ENCODE data around the gene CASZ1.

The CASZ1 gene

GRCh38 chr1:10723317-10723716 is 73.1 kb downstream of the CASZ1 start:
- DNase-seq, result no peak

DNA sequence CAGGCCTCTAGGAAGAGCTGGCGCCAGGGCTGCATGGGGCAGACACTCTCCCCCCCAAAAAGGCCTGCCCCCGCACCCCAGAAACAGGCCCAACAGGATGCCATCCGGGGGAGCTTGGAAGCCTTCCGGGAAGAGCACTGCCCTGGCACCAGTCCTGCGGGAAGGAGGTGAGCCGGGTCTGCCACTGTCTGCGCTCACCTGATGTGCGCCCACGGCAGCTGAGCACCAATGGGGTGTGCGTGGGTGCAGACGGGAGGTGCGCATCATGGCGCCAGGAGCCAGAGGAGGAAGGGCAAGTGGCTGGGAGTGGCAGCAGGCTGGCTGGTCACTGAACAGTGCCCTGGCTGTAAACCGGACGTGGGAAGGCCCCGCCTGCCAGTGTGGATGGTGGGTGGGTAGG is 73.6 kb downstream of the CASZ1 start:
- no peak for DNase-seq

DNA sequence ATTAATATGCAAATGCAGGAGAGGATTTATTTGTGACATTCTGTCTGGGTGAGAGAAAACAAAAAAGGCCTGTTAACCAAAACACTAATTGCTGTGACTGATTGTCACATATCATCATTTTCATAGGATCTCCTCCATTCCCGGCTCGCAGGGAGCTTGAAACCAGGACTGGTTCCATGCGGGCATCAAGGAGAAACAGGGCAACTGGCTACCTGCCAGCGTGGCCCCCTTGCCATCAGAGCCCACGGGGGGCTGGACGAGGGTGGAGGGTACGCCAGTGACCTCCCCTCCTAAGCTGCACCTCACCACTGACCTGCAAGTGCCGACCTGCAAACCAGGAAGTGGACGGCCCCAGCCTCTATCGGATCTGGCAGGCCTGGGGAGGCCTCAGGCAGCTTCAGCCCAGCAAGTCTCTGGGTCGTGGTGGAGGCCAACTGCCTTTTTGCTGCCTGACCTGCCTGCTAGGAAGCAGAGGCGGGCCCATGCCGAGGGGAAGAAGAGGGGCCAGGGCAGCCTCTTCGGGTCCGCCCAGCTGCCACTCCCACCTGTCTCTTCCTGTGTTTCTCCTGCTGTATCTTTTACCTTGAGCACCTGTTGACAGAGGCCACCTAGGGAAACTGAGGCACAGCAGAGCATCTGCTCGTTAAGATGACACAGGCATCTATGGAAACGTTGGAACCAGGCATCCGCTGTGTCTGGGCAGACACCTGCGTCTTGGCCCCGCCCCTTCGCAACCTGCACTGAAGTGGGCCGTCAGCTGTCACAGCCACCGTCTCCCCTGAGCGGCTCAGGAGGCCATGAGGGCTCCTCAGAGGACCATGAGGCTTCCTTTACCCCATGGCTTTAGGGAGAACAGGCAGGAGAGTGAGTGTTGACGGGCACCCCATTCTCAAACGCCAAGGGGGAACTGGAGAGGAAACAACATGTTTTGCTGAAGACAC is 74.8 kb downstream of the CASZ1 start:
- DNase-seq, result no peak

GRCh38 chr1:10720635-10721034 is 75.8 kb downstream of the CASZ1 start:
- no peak for DNase-seq

DNA sequence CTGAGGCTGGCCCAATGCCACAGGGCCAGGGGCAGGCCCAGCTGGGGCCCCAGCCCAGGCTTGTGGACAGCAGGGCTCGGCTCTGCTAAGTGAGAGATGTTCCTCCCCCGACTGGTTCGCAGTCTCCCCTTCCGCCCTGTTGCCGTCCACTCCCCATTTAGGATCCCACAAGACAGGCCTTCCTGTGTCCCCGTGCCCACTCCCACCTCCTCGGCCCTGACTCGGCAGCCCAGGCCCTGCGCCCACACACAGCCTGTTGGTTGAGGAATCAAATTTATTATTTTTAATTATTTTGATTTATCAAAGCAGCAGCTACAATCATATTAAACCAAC is 78.4 kb downstream of the CASZ1 start:
- DNase-seq, result no peak

DNA sequence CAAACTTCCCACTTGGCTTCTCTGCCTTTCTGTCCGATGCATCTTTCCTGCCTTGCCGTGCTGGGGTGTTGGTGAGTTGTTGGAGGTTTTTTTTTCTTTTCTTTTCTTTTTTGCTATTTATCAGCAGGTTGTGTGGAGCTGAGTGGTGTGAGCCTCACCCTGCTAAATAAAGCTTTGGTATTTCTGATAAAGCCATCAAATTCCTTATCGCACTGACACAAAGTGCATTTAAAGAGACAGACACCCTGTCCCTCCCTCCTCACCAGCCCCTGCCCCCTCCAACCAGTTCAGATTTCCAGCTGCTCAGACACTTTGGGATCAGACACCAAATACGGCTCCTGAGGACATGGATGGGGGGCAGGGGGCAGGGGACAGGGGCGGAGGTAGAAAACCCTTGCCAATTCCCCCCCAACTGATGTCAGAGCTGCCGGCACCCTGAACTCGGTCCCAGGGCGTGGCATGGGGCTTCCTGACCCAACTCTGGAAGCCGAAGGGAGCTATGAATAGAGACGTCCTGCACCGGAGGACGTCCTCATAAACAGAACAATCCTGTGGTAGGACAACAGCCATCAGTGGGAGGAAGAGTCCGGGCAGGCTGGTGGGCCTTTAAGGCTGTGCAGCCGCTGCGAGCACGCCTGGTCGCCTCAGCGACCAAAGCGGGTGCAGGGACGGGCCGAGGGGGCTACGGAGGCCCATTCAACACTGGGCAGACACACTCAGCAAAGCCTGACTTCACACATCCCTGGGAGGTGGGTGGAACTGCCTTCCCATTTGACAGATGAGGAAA is 79.0 kb downstream of the CASZ1 start:
- no peak for DNase-seq

GRCh38 chr1:10716840-10717239 is 79.6 kb downstream of the CASZ1 start:
- DNase-seq, result no peak

DNA sequence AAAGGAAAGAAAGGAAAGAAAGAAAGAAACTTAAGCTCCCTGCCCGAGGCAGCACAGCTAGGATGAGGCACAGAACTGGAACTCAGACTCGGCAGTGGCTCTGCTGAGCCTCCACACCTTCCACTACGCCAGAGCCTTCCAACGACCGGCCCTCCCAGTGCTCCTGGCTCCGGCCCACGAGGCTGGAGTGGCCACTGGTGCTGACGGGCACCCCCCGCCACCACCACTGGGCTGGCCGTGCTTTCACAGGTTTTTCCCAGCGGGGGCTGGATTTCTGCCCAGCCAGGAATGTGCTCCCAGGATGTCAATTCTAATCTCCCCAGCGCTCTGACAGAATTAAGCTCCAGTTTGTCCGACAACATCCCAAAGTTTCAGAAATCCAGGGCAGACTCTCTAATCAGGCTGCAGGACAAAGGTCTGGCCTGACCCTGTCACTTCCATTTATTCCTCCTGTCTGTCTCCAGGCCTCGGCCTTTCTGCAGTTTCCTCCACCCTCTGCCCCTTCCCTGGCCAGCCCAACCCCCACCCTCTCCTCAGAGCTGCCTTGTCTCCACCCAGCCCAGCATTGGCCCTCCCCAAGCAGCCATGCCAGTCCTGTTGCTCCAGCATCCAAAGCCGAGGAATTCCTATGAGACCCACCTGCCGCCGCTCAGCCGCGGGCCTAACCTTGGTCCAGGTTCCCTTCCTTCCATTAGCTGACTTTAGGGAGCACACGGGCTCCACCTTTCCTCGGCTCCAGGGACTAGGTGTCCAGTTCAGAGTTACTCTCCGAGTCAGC is 81.9 kb downstream of the CASZ1 start:
- DNase-seq, result no peak

DNA sequence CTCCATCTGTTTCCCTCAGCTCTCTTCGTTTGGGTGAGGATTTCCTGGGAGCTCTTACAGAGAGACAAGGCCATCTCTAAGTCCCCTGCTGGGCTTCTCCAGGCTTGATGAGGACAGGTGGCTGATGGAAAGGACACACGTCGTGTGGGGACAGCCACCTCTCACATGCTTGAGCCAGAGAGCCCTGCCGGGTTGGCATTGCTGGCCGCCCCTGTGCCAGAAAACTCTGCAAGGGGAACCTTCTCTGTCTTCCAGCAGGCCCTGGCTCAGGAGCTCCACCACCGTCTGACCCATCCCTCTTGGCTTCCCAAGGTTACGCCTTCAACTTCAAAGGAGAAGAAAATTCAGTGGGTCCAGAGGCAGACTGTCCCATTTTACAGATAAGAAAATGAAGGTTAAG is 82.8 kb downstream of the CASZ1 start:
- DNase-seq, result no peak

- no peak for DNase-seq
These were observed 83.7 kb downstream of the CASZ1 start for GRCh38 chr1:10712568-10713362.

- DNase-seq, result no peak
These were observed 86.0 kb downstream of the CASZ1 start for GRCh38 chr1:10710489-10710888.

DNA sequence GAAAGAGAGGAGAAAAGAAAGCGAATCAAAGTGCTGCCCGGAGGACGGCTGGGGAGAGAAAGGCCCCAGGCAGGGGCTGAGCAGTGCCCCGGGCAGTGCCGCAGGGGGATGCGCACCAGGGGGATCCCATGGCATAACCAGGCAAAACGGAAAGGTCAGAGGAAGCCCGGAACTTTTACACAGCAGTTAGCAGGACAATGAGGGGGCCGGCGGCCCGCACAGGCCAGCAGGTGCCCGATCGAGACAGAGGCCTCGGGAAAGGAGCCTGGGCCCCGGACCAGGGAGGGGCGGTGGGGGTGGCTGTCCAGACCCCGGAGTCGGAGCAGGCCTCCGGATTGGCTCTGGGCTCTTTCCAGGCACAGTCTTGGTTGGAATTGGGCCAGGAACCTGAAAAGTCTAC is 86.8 kb downstream of the CASZ1 start:
- no peak for DNase-seq

- no peak for DNase-seq
These were observed 87.3 kb downstream of the CASZ1 start for GRCh38 chr1:10709165-10709564.

DNA sequence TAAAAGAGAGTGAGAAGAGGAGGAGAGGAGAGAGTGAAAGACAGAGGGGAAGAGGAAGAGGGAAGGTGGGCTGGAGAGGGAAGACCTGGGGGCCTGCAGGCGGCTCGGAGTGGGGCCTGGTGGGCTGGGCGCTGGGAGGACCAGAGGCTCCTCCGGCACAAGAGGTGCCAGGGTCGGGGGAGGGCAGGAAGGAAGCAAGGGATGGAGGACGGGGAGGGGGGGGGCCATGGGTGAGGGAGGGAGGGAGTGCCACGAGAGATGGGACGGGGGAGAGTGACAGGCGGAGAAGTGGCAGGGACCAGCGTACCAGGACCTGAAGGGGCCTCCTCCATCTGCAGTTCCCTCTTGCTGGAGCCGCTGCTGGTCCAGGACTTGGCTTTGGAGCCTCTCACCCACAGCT is 87.7 kb downstream of the CASZ1 start:
- no peak for DNase-seq

GRCh38 chr1:10707208-10707607 is 89.2 kb downstream of the CASZ1 start:
- no peak for DNase-seq

GRCh38 chr1:10706376-10706913 is 90.0 kb downstream of the CASZ1 start:
- DNase-seq, result no peak

- DNase-seq, result no peak
These were observed 90.5 kb downstream of the CASZ1 start for GRCh38 chr1:10705953-10706352.

GRCh38 chr1:10704368-10704882 is 92.0 kb downstream of the CASZ1 start:
- no peak for DNase-seq

DNA sequence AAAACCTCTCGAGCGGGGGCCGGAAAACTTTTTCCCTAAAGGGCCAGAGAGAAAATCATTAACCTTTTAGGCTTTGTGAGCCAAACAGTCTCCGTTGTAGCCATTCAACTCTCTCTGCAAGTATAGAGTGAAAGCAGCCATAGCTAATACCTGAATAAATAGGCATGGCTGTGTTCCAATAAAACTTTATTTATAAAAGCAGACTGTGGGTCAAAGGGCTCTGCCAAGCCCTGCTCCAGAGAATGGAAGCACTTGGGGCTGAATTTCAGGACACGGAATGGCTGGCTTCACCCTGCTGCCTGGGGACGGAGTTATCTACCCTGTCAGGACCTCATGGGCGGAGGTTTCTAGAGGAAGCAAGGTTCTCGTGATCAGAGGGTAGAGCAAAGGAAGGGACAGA is 92.7 kb downstream of the CASZ1 start:
- no peak for DNase-seq

DNA sequence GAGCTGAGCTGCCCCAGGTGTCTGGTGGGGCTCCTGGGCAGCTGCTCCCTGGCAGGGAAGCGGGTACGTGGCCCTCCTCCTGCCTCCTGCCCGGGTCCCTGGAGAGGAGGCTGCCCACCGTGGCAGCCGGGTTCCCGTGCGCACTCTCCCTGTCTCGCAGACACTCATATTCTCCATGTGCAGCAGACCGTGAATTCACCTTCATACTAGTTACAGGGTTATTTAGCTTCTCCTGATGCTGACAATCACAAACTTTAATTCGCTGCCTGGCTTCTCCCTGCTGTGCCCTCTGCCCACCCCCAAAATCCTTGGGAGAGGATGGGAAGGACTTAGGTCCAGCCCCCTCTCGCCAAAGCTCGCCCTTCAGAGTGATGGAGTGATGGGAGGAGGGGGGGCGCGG is 95.3 kb downstream of the CASZ1 start:
- no peak for DNase-seq

- no peak for DNase-seq
These were observed 97.0 kb downstream of the CASZ1 start for GRCh38 chr1:10699470-10699835.

Data from activated naive CD4-positive, alpha-beta T cell treated with anti-CD3 and anti-CD28 coated beads, Interleukin-2, amount 50 U/mL, for 16 hours (primary cell).